SK-N-SH treated with all-trans-retinoic acid at 6 μM for 48 hours (cell line): ENCODE data around the gene STARD10.
A peak's percentile ranks its signal among the peaks of the same experiment; 100 is the strongest.

Source experiments
- ATAC-seq: fragments of 200-7000 bp; cut with Tn5 transposase; 3 replicates; pipeline ENCODE4 v1.9.1; 2020; ENCODE audit warnings: mild to moderate bottlenecking, moderate library complexity
- BACH2 ChIP-seq: fragments of 250-450 bp; sonication (Bioruptor Pico); IDR thresholded peaks from 2 replicates; pipeline ENCODE4 v1.9.0; 2021; ENCODE audit warnings: mild to moderate bottlenecking, borderline replicate concordance
- CREB5 ChIP-seq: fragments of 250-450 bp; sonication (Bioruptor Pico); IDR thresholded peaks from 2 replicates; pipeline ENCODE4 v1.5.1; 2020; ENCODE audit warnings: low read depth, mild to moderate bottlenecking, moderate library complexity
- CSRNP3 ChIP-seq: fragments of 250-450 bp; sonication (Bioruptor Pico); IDR thresholded peaks from 2 replicates; pipeline ENCODE4 v1.5.1; 2021; ENCODE audit warnings: mild to moderate bottlenecking, moderate library complexity
- ESRRG ChIP-seq: fragments of 250-450 bp; sonication (Bioruptor Pico); IDR thresholded peaks from 2 replicates; pipeline ENCODE4 v1.6.1; 2021; ENCODE audit warnings: mild to moderate bottlenecking
- GLIS3 ChIP-seq: fragments of 250-450 bp; sonication (Bioruptor Pico); IDR thresholded peaks from 2 replicates; pipeline ENCODE4 v1.5.0; 2020; ENCODE audit warnings: mild to moderate bottlenecking, moderate library complexity
- ISL1 ChIP-seq: fragments of 250-450 bp; sonication (Bioruptor Pico); IDR thresholded peaks from 2 replicates; pipeline ENCODE4 v2.1.2; 2022; ENCODE audit warnings: mild to moderate bottlenecking, moderate library complexity
- OSR1 ChIP-seq: fragments of 250-450 bp; sonication (Bioruptor Pico); IDR thresholded peaks from 2 replicates; pipeline ENCODE4 v1.8.0; 2022; ENCODE audit warnings: moderate library complexity, mild to moderate bottlenecking, inconsistent platforms
- POU6F1 ChIP-seq: fragments of 250-450 bp; sonication (Bioruptor Pico); IDR thresholded peaks from 2 replicates; pipeline ENCODE4 v1.8.0; 2021; ENCODE audit warnings: low read depth, mild to moderate bottlenecking, moderate library complexity, borderline replicate concordance
- RARB ChIP-seq: fragments of 250-450 bp; sonication (Bioruptor Pico); IDR thresholded peaks from 2 replicates; pipeline ENCODE4 v1.8.0; 2021; ENCODE audit warnings: mild to moderate bottlenecking, moderate library complexity
- SNAI2 ChIP-seq: fragments of 250-450 bp; sonication (Bioruptor Pico); IDR thresholded peaks from 2 replicates; pipeline ENCODE4 v1.5.0; 2020; ENCODE audit warnings: mild to moderate bottlenecking, moderate library complexity
- TCF4 ChIP-seq: fragments of 250-450 bp; sonication (Bioruptor Pico); IDR thresholded peaks from 2 replicates; pipeline ENCODE4 v1.8.0; 2021; ENCODE audit warnings: mild to moderate bottlenecking, moderate library complexity, borderline replicate concordance
- TOX ChIP-seq: fragments of 250-450 bp; sonication (Bioruptor Pico); IDR thresholded peaks from 2 replicates; pipeline ENCODE4 v1.8.0; 2021; ENCODE audit warnings: mild to moderate bottlenecking, moderate library complexity, borderline replicate concordance
- TSHZ2 ChIP-seq: fragments of 250-450 bp; sonication (Bioruptor Pico); IDR thresholded peaks from 2 replicates; pipeline ENCODE4 v1.5.0; 2020; ENCODE audit warnings: mild to moderate bottlenecking, moderate library complexity
- ZC3H10 ChIP-seq: fragments of 250-450 bp; sonication (Bioruptor Pico); IDR thresholded peaks from 2 replicates; pipeline ENCODE4 v1.5.1; 2021; ENCODE audit warnings: mild to moderate bottlenecking, moderate library complexity
- ZFP3 ChIP-seq: fragments of 250-450 bp; sonication (Bioruptor Pico); IDR thresholded peaks from 2 replicates; pipeline ENCODE4 v1.5.0; 2020; ENCODE audit warnings: mild to moderate bottlenecking, moderate library complexity
- ZFP30 ChIP-seq: fragments of 450-650 bp; formaldehyde crosslinking; IDR thresholded peaks from 2 replicates; pipeline ENCODE4 v1.5.0; 2022; ENCODE audit warnings: mild to moderate bottlenecking, moderate library complexity
- ZNF565 ChIP-seq: fragments of 450-650 bp; formaldehyde crosslinking; conservative IDR thresholded peaks from 2 replicates; pipeline ENCODE4 v1.5.0; 2020; ENCODE audit warnings: low read depth, mild to moderate bottlenecking, moderate library complexity
- ZNF70 ChIP-seq: fragments of 450-650 bp; formaldehyde crosslinking; IDR thresholded peaks from 2 replicates; pipeline ENCODE4 v1.5.0; 2020; ENCODE audit warnings: mild to moderate bottlenecking, moderate library complexity

STARD10 gene

GRCh38 chr11:72739240-72740059 lies 54.4 kb downstream of the STARD10 start:
- no peak for TF ChIP-seq ZFP30 (CRISPR knock-in tag)
- ATAC-seq: no peak

GRCh38 chr11:72738199-72739141 lies 55.4 kb downstream of the STARD10 start:
- no peak for ATAC-seq
- TF ChIP-seq ISL1 (CRISPR knock-in tag): no peak
- no peak for TF ChIP-seq RARB (CRISPR knock-in tag)
- no peak for TF ChIP-seq ZFP3 (CRISPR knock-in tag)
- TF ChIP-seq POU6F1 (CRISPR knock-in tag): no peak
- no peak for TF ChIP-seq ZNF70 (CRISPR knock-in tag)
- no peak for TF ChIP-seq SNAI2 (CRISPR knock-in tag)
- TF ChIP-seq ZC3H10 (CRISPR knock-in tag): no peak
- no peak for TF ChIP-seq BACH2 (CRISPR knock-in tag)
- no peak for TF ChIP-seq ZNF565
- TF ChIP-seq ZFP30 (CRISPR knock-in tag): no peak
- no peak for TF ChIP-seq TSHZ2
- no peak for TF ChIP-seq TCF4 (CRISPR knock-in tag)
- TF ChIP-seq ESRRG (CRISPR knock-in tag): no peak
- no peak for TF ChIP-seq GLIS3
- TF ChIP-seq CSRNP3 (CRISPR knock-in tag): no peak
- no peak for TF ChIP-seq TOX (CRISPR knock-in tag)
- TF ChIP-seq OSR1 (CRISPR knock-in tag): no peak

GRCh38 chr11:72737336-72737735 lies 56.5 kb downstream of the STARD10 start:
- TF ChIP-seq ESRRG (CRISPR knock-in tag) (no peak), SNAI2 (CRISPR knock-in tag) (no peak), ZFP30 (CRISPR knock-in tag) (no peak), RARB (CRISPR knock-in tag) (no peak), POU6F1 (CRISPR knock-in tag) (no peak), ISL1 (CRISPR knock-in tag) (no peak), ZNF70 (CRISPR knock-in tag) (no peak), OSR1 (CRISPR knock-in tag) (no peak)
- TF ChIP-seq, all 23 proteins: peak for 0
- no peak for ATAC-seq

- no peak for TF ChIP-seq BACH2 (CRISPR knock-in tag)
- no peak for TF ChIP-seq CREB5 (CRISPR knock-in tag)
- peak; percentile 17 for ATAC-seq
Observed at GRCh38 chr11:72736452-72737069, 57.3 kb downstream of the STARD10 start.
